ENCODE data around the gene LIPM. TPM values are rescaled to one million over a fixed set of nuclear protein-coding genes. Genes with fewer than 3 reads are reported as not detected.

The LIPM gene
- total and polyA plus RNA-seq, 4 experiments from 2014 or later = not detected

GRCh38 chr10:88841316-88842111, 39.0 kb downstream of the LIPM start:
- ChIA-PET CTCF (ENCODE audit: partially characterized antibody) (interaction anchor here (0.6 to 5.3 kb wide), 5 partner anchors 12 to 373 kb away, joined by 3 to 41 read pairs (median 3); no protein-coding TSS in a partner anchor), POLR2A (ENCODE audit: partially characterized antibody) (interaction anchor here (1.4 kb wide), 1 partner anchor 10 kb away, joined by 3 read pairs; no protein-coding TSS in a partner anchor)
- Mint-ChIP-seq H3K27ac (peak overlapping the region in 1 of 7 donors; percentile 19), H3K27me3 (peaks cover 5 to 6% of the 10 kb centered on the region in 2 donors), H3K4me1 (no peaks in the 10 kb centered on the region), H3K36me3 (no peaks in the 10 kb centered on the region), H3K9me3 (no peaks in the 10 kb centered on the region), H3K4me3 (no peak overlapping the region)
- H3K4me1 ChIP-seq (ENCODE audit: insufficient read depth, low read length) = no peaks in the 10 kb centered on the region
- no peak overlapping the region for H3K4me3 ChIP-seq (ENCODE audit: low read length in 2 of 2)
- intact Hi-C loops (cut with micrococcal nuclease) = no loop called here
- no peaks in the 10 kb centered on the region for H3K27me3 ChIP-seq (ENCODE audit: insufficient read depth, low read length)
- no peaks in the 10 kb centered on the region for H3K9me3 ChIP-seq (ENCODE audit: control insufficient read depth in 1 of 2, low read length in 2 of 2)
- H3K27ac ChIP-seq (ENCODE audit: low read depth, low read length) = no peak overlapping the region
- DNase-seq = no peak
- H3K36me3 ChIP-seq (ENCODE audit: insufficient read depth, low read length) = no peaks in the 10 kb centered on the region

- Mint-ChIP-seq H3K4me3 (no peak overlapping the region), H3K27ac (no peak overlapping the region), H3K27me3 (peaks cover 5 to 6% of the 10 kb centered on the region in 2 donors), H3K4me1 (no peaks in the 10 kb centered on the region), H3K9me3 (no peaks in the 10 kb centered on the region), H3K36me3 (no peaks in the 10 kb centered on the region)
- Histone ChIP-seq H3K36me3 (ENCODE audit: insufficient read depth, low read length) (no peaks in the 10 kb centered on the region), H3K27ac (ENCODE audit: low read depth, low read length) (no peak overlapping the region), H3K9me3 (ENCODE audit: control insufficient read depth in 1 of 2, low read length in 2 of 2) (no peaks in the 10 kb centered on the region), H3K27me3 (ENCODE audit: insufficient read depth, low read length) (no peaks in the 10 kb centered on the region), H3K4me1 (ENCODE audit: insufficient read depth, low read length) (no peaks in the 10 kb centered on the region), H3K4me3 (ENCODE audit: low read length in 2 of 2) (no peak overlapping the region)
- POLR2A ChIA-PET (ENCODE audit: partially characterized antibody) = no interaction called here
- intact Hi-C loops (cut with micrococcal nuclease) = no loop called here
- CTCF ChIA-PET (ENCODE audit: partially characterized antibody) = interaction anchor here (5.1 to 5.3 kb wide), 2 partner anchors 7 to 90 kb away, joined by 35 to 41 read pairs; no protein-coding TSS in a partner anchor
- DNase-seq = no peak
These were observed 40.6 kb downstream of the LIPM start for GRCh38 chr10:88843171-88843570.

GRCh38 chr10:88848499-88848898, 46.0 kb downstream of the LIPM start:
- H3K36me3 Mint-ChIP-seq = no peaks in the 10 kb centered on the region
- Histone ChIP-seq H3K9me3 (ENCODE audit: control insufficient read depth in 1 of 2, low read length in 2 of 2) (no peaks in the 10 kb centered on the region), H3K36me3 (ENCODE audit: insufficient read depth, low read length) (no peaks in the 10 kb centered on the region), H3K4me3 (ENCODE audit: low read length in 2 of 2) (no peak overlapping the region), H3K27ac (ENCODE audit: low read depth, low read length) (no peak overlapping the region), H3K4me1 (ENCODE audit: insufficient read depth, low read length) (no peaks in the 10 kb centered on the region), H3K27me3 (ENCODE audit: insufficient read depth, low read length) (no peaks in the 10 kb centered on the region)
- H3K27me3 Mint-ChIP-seq = peaks cover 5 to 6% of the 10 kb centered on the region in 2 donors
- intact Hi-C loops (cut with micrococcal nuclease) = no loop called here
- H3K27ac Mint-ChIP-seq = peak overlapping the region in 1 of 7 donors; percentile 13
- CTCF ChIA-PET (ENCODE audit: partially characterized antibody) = interaction anchor here (0.9 kb wide), 1 partner anchor 12 kb away, joined by 5 read pairs; no protein-coding TSS in a partner anchor
- H3K4me3 Mint-ChIP-seq = no peak overlapping the region
- POLR2A ChIA-PET (ENCODE audit: partially characterized antibody) = no interaction called here
- no peak for DNase-seq
- H3K4me1 Mint-ChIP-seq = peaks cover 0 to 5% (median 3%) of the 10 kb centered on the region in 4 donors
- no peaks in the 10 kb centered on the region for H3K9me3 Mint-ChIP-seq

- Mint-ChIP-seq H3K4me1 (peaks cover 0 to 5% (median 3%) of the 10 kb centered on the region in 4 donors), H3K27ac (no peak overlapping the region), H3K27me3 (peaks cover 2 to 3% of the 10 kb centered on the region in 2 donors), H3K9me3 (no peaks in the 10 kb centered on the region), H3K4me3 (no peak overlapping the region), H3K36me3 (no peaks in the 10 kb centered on the region)
- H3K36me3 ChIP-seq (ENCODE audit: insufficient read depth, low read length) = no peaks in the 10 kb centered on the region
- no peaks in the 10 kb centered on the region for H3K4me1 ChIP-seq (ENCODE audit: insufficient read depth, low read length)
- CTCF ChIA-PET (ENCODE audit: partially characterized antibody) = interaction anchor here (1.2 kb wide), 1 partner anchor 33 kb away, joined by 3 read pairs; no protein-coding TSS in a partner anchor
- POLR2A ChIA-PET (ENCODE audit: partially characterized antibody) = no interaction called here
- DNase-seq = no peak
- H3K27me3 ChIP-seq (ENCODE audit: insufficient read depth, low read length) = no peaks in the 10 kb centered on the region
- intact Hi-C loops (cut with micrococcal nuclease) = no loop called here
- H3K9me3 ChIP-seq (ENCODE audit: control insufficient read depth in 1 of 2, low read length in 2 of 2) = no peaks in the 10 kb centered on the region
- H3K27ac ChIP-seq (ENCODE audit: low read depth, low read length) = no peak overlapping the region
- H3K4me3 ChIP-seq (ENCODE audit: low read length in 2 of 2) = no peak overlapping the region
These were observed 46.7 kb downstream of the LIPM start for GRCh38 chr10:88849234-88849633.

GRCh38 chr10:88850712-88851111, 48.2 kb downstream of the LIPM start:
- H3K36me3 ChIP-seq (ENCODE audit: insufficient read depth, low read length) = no peaks in the 10 kb centered on the region
- Mint-ChIP-seq H3K4me3 (no peak overlapping the region), H3K27ac (no peak overlapping the region), H3K36me3 (no peaks in the 10 kb centered on the region), H3K9me3 (no peaks in the 10 kb centered on the region), H3K27me3 (no peaks in the 10 kb centered on the region), H3K4me1 (peaks cover 0 to 5% (median 3%) of the 10 kb centered on the region in 4 donors)
- H3K27me3 ChIP-seq (ENCODE audit: insufficient read depth, low read length) = no peaks in the 10 kb centered on the region
- H3K9me3 ChIP-seq (ENCODE audit: control insufficient read depth in 1 of 2, low read length in 2 of 2) = no peaks in the 10 kb centered on the region
- ChIA-PET POLR2A (ENCODE audit: partially characterized antibody) (no interaction called here), CTCF (ENCODE audit: partially characterized antibody) (interaction anchor here (1.3 kb wide), 1 partner anchor 15 kb away, joined by 7 read pairs; no protein-coding TSS in a partner anchor)
- intact Hi-C loops (cut with micrococcal nuclease) = no loop called here
- DNase-seq = no peak
- no peaks in the 10 kb centered on the region for H3K4me1 ChIP-seq (ENCODE audit: insufficient read depth, low read length)
- no peak overlapping the region for H3K4me3 ChIP-seq (ENCODE audit: low read length in 2 of 2)
- H3K27ac ChIP-seq (ENCODE audit: low read depth, low read length) = no peak overlapping the region

GRCh38 chr10:88851706-88852105, 49.2 kb downstream of the LIPM start, which contains the start of gene ANKRD22:
TSS of gene ANKRD22 (minus strand) at chr10:88851844. CDS start at chr10:88851607, 237 bp downstream.
- no peaks in the 10 kb centered on the region for H3K4me1 ChIP-seq (ENCODE audit: insufficient read depth, low read length)
- no peak within 1 kb of the TSS for H3K27ac ChIP-seq (ENCODE audit: low read depth, low read length)
- peaks cover 0 to 5% (median 3%) of the 10 kb centered on the region in 4 donors for H3K4me1 Mint-ChIP-seq
- H3K27ac Mint-ChIP-seq = no peak within 1 kb of the TSS
- H3K9me3 Mint-ChIP-seq = no peaks in the 10 kb centered on the region
- no peaks in the 10 kb centered on the region for H3K36me3 ChIP-seq (ENCODE audit: insufficient read depth, low read length)
- H3K27me3 Mint-ChIP-seq = peaks cover 0 to 2% of the 10 kb centered on the region in 2 donors
- intact Hi-C loops (cut with micrococcal nuclease) = no loop called here
- POLR2A ChIA-PET (ENCODE audit: partially characterized antibody) = no interaction called here
- H3K36me3 Mint-ChIP-seq = no peaks in the 10 kb centered on the region
- no peak for DNase-seq
- H3K4me3 Mint-ChIP-seq = no peak within 1 kb of the TSS
- H3K4me3 ChIP-seq (ENCODE audit: low read length in 2 of 2) = no peak within 1 kb of the TSS
- no peaks in the 10 kb centered on the region for H3K27me3 ChIP-seq (ENCODE audit: insufficient read depth, low read length)
- CTCF ChIA-PET (ENCODE audit: partially characterized antibody) = interaction anchor here (1.3 kb wide), 1 partner anchor 16 kb away, joined by 7 read pairs; no protein-coding TSS in a partner anchor
- no peaks in the 10 kb centered on the region for H3K9me3 ChIP-seq (ENCODE audit: control insufficient read depth in 1 of 2, low read length in 2 of 2)

- Mint-ChIP-seq H3K4me1 (peaks cover 0 to 5% (median 3%) of the 10 kb centered on the region in 4 donors), H3K9me3 (no peaks in the 10 kb centered on the region), H3K27ac (no peak overlapping the region), H3K27me3 (peaks cover 0 to 2% of the 10 kb centered on the region in 2 donors), H3K4me3 (no peak overlapping the region), H3K36me3 (no peaks in the 10 kb centered on the region)
- ChIA-PET POLR2A (ENCODE audit: partially characterized antibody) (interaction anchor here (1.6 kb wide), 1 partner anchor 28 kb away, joined by 5 read pairs; the partner anchor contains the start of gene STAMBPL1), CTCF (ENCODE audit: partially characterized antibody) (interaction anchor here (1.1 to 3.3 kb wide), 4 partner anchors 11 to 366 kb away, joined by 3 to 15 read pairs (median 3); no protein-coding TSS in a partner anchor)
- no peak overlapping the region for H3K4me3 ChIP-seq (ENCODE audit: low read length in 2 of 2)
- intact Hi-C loops (cut with micrococcal nuclease) = no loop called here
- no peaks in the 10 kb centered on the region for H3K36me3 ChIP-seq (ENCODE audit: insufficient read depth, low read length)
- H3K27me3 ChIP-seq (ENCODE audit: insufficient read depth, low read length) = no peaks in the 10 kb centered on the region
- no peaks in the 10 kb centered on the region for H3K4me1 ChIP-seq (ENCODE audit: insufficient read depth, low read length)
- H3K27ac ChIP-seq (ENCODE audit: low read depth, low read length) = no peak overlapping the region
- no peaks in the 10 kb centered on the region for H3K9me3 ChIP-seq (ENCODE audit: control insufficient read depth in 1 of 2, low read length in 2 of 2)
- DNase-seq = no peak
These were observed 49.8 kb downstream of the LIPM start for GRCh38 chr10:88852327-88852726.

All from CD4-positive, alpha-beta memory T cell (primary cell).